Measurements from ENCODE around the gene CHSY3.

DNA sequence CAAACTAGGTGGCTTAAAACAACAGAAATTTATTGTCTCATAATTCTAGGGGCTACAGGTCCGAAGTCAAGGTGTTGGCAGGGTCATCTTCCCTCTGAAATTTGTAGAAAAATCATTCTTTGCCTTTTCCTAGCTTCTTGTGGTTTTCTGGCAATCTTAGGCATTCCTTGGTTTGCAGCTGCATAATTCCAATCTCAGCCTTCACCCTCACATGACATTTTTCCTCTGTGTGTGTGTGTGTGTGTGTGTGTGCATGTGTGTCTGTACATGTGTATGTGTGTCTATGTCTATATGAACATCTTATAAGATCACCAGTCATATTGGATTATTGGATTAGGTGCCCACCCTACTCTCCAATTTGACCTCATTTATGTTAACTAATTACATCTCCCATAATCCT lies 330.6 kb downstream of the CHSY3 start:
- TF ChIP-seq, protein P1, sequence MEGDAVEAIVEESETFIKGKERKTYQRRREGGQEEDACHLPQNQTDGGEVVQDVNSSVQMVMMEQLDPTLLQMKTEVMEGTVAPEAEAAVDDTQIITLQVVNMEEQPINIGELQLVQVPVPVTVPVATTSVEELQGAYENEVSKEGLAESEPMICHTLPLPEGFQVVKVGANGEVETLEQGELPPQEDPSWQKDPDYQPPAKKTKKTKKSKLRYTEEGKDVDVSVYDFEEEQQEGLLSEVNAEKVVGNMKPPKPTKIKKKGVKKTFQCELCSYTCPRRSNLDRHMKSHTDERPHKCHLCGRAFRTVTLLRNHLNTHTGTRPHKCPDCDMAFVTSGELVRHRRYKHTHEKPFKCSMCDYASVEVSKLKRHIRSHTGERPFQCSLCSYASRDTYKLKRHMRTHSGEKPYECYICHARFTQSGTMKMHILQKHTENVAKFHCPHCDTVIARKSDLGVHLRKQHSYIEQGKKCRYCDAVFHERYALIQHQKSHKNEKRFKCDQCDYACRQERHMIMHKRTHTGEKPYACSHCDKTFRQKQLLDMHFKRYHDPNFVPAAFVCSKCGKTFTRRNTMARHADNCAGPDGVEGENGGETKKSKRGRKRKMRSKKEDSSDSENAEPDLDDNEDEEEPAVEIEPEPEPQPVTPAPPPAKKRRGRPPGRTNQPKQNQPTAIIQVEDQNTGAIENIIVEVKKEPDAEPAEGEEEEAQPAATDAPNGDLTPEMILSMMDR (IDR thresholded peaks at IDR 0.05), result no peak
- TF ChIP-seq POLR2A (IDR thresholded peaks at IDR 0.05), result no peak
